RWPE2 (cell line): ENCODE results near the gene CCDC120.

Source experiments
- ATAC-seq: fragments of 200-7000 bp; cut with Tn5 transposase; 3 replicates; pipeline ENCODE4 v1.9.1; 2021; ENCODE audit warnings: low read depth
- DNase-seq: peaks from one replicate; pipeline ENCODE4 v3.0.0-alpha.2; 2020; ENCODE audit warnings: low spot score
- H3K27ac ChIP-seq: fragments of 450-650 bp; 2 replicates; pipeline ENCODE4 v1.5.1; 2017; ENCODE audit warnings: mild to moderate bottlenecking; ENCODE audit not compliant: poor library complexity, severe bottlenecking
- H3K27me3 ChIP-seq: fragments of 250-450 bp; sonication (Bioruptor Pico); 2 replicates; pipeline ENCODE4 v1.5.1; 2021; ENCODE audit warnings: mild to moderate bottlenecking, moderate library complexity; ENCODE audit not compliant: insufficient read depth, poor library complexity, severe bottlenecking
- H3K36me3 ChIP-seq: fragments of 250-450 bp; sonication (Bioruptor Pico); 2 replicates; pipeline ENCODE4 v1.5.1; 2020; ENCODE audit warnings: low read depth, mild to moderate bottlenecking, moderate library complexity
- H3K4me1 ChIP-seq: fragments of 250-450 bp; sonication (Bioruptor Pico); 2 replicates; pipeline ENCODE4 v1.5.1; 2021; ENCODE audit warnings: mild to moderate bottlenecking, moderate library complexity; ENCODE audit not compliant: insufficient read depth, poor library complexity, severe bottlenecking
- H3K4me3 ChIP-seq: fragments of 250-450 bp; sonication (Bioruptor Pico); 2 replicates; pipeline ENCODE4 v1.5.1; 2021; ENCODE audit warnings: mild to moderate bottlenecking, moderate library complexity; ENCODE audit not compliant: severe bottlenecking
- H3K9me3 ChIP-seq: fragments of 250-450 bp; sonication (Bioruptor Pico); 2 replicates; pipeline ENCODE4 v1.5.1; 2021; ENCODE audit warnings: mild to moderate bottlenecking, moderate library complexity; ENCODE audit not compliant: severe bottlenecking
- TF ChIP-seq, protein P1 (sequence below): fragments of 450-650 bp; IDR thresholded peaks from one replicate; pipeline ENCODE4 v1.5.1; 2017; ENCODE audit warnings: mild to moderate bottlenecking, moderate library complexity; ENCODE audit not compliant: poor library complexity, severe bottlenecking

Gene CCDC120

DNA sequence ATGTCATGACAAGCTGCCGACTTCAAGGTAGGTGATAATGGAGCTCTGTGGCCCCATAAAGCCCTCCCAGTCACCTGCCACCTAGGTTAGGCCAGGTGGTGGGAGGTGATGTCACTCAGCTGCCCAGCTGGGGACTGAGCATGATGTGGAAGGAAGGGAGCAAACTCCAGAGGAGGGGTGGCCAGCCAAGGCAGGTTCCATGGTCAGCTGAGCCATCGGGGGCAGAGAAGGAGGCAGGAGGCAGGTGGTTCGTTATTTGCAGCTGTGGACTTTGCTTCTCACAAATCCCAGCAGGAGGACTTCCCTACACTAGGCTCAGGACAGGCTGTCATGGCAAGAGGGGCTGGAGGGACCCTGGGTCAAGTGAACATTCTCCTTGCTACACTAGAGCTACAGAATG lies 2.1 kb downstream of the CCDC120 start:
- H3K9me3 ChIP-seq, result no peaks in the 10 kb centered on the region
- H3K27ac ChIP-seq, result peak overlapping the region; percentile 85
- H3K36me3 ChIP-seq, result peaks cover 14% of the 10 kb centered on the region
- no peak for DNase-seq
- no peak overlapping the region for H3K4me3 ChIP-seq
- no peaks in the 10 kb centered on the region for H3K27me3 ChIP-seq
- H3K4me1 ChIP-seq, result no peaks in the 10 kb centered on the region
- TF ChIP-seq, protein P1, sequence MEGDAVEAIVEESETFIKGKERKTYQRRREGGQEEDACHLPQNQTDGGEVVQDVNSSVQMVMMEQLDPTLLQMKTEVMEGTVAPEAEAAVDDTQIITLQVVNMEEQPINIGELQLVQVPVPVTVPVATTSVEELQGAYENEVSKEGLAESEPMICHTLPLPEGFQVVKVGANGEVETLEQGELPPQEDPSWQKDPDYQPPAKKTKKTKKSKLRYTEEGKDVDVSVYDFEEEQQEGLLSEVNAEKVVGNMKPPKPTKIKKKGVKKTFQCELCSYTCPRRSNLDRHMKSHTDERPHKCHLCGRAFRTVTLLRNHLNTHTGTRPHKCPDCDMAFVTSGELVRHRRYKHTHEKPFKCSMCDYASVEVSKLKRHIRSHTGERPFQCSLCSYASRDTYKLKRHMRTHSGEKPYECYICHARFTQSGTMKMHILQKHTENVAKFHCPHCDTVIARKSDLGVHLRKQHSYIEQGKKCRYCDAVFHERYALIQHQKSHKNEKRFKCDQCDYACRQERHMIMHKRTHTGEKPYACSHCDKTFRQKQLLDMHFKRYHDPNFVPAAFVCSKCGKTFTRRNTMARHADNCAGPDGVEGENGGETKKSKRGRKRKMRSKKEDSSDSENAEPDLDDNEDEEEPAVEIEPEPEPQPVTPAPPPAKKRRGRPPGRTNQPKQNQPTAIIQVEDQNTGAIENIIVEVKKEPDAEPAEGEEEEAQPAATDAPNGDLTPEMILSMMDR, result no peak
- ATAC-seq, result no peak

DNA sequence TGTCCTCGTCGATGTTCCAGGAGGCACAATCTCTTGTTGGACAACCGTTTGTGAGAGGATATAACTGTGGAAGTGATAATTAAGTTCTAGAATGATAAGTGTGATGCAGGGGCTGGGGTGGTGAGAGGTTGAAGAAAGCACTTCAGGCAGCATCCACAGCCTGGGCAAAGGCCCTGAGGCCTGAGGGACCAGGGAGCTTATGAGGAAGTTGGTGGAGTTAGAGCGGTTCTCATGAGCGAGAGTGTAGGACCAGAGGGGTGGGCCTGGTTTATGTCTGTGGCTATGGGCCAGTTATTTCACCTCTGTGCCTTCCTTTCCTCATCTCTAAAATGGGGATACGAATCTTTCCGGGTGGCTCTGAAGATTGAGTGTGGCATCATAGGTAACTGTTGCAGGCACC lies 2.7 kb downstream of the CCDC120 start:
- Histone ChIP-seq H3K27ac (no peak overlapping the region), H3K27me3 (no peaks in the 10 kb centered on the region), H3K9me3 (no peaks in the 10 kb centered on the region), H3K36me3 (peaks cover 14% of the 10 kb centered on the region), H3K4me3 (no peak overlapping the region), H3K4me1 (no peaks in the 10 kb centered on the region)
- ATAC-seq (no peak), DNase-seq (no peak)
- TF ChIP-seq, protein P1, result no peak

DNA sequence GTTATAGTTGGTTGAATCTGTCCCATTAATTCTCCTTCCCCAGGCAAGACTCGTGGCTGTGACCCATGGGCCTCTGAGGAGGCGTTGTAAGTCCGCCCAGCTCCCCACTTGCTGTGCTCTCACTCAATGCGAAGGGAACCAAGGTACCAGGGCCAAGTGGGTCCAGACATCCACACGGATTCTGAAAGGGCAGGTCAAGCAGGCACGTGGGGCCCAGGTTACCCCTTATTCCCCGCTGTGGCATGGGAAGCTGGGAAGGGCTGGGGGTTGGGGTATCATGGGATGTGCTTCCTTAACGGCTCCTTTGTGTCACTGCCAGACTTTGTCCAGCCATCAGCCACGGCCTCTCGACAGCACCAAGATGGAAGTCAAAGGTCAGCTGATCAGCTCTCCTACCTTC lies 3.1 kb downstream of the CCDC120 start:
- ATAC-seq, result no peak
- Histone ChIP-seq H3K36me3 (peaks cover 14% of the 10 kb centered on the region), H3K27ac (no peak overlapping the region), H3K4me3 (no peak overlapping the region), H3K4me1 (no peaks in the 10 kb centered on the region), H3K9me3 (no peaks in the 10 kb centered on the region), H3K27me3 (no peaks in the 10 kb centered on the region)
- DNase-seq, result no peak
- TF ChIP-seq, protein P1, result no peak

DNA sequence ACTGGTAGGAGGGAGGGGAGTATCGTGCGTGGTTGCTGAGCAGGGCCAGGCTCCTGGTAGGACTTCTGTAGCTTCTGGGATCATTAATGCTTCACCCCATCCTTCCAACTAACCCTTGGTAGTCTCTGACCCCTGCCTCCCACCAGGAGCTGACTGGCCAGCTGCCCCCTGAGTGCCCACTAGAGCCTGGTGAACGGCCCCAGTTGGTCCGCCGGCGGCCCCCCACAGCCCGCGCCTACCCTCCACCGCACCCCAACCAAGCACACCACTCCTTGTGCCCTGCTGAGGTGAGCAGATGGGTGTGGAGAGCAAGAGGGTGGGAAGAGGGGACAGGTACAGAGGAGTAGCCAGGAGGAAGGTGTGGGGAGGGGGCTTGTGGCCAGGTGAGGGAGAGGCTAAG lies 4.9 kb downstream of the CCDC120 start:
- Histone ChIP-seq H3K27ac (no peak overlapping the region), H3K36me3 (peaks cover 14% of the 10 kb centered on the region), H3K27me3 (no peaks in the 10 kb centered on the region), H3K4me1 (no peaks in the 10 kb centered on the region), H3K4me3 (no peak overlapping the region), H3K9me3 (no peaks in the 10 kb centered on the region)
- no peak for ATAC-seq
- DNase-seq, result no peak
- TF ChIP-seq, protein P1, result no peak

DNA sequence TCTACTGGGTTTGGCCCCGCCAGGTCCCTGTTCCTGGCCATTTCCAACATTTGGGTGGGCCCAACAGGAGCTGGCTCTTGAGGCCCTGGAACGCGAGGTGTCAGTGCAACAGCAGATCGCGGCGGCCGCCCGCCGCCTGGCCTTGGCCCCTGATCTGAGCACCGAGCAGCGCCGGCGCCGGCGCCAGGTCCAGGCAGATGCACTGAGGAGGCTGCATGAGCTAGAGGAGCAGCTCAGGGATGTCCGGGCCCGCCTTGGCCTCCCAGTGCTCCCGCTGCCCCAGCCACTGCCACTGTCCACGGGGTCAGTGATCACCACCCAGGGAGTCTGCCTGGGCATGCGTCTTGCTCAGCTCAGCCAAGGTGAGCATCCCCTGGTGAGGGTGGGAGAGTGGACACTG lies 5.5 kb downstream of the CCDC120 start:
- TF ChIP-seq, protein P1, result no peak
- Histone ChIP-seq H3K4me3 (no peak overlapping the region), H3K27me3 (no peaks in the 10 kb centered on the region), H3K4me1 (no peaks in the 10 kb centered on the region), H3K36me3 (peaks cover 14% of the 10 kb centered on the region), H3K9me3 (no peaks in the 10 kb centered on the region), H3K27ac (no peak overlapping the region)
- ATAC-seq, result no peak
- DNase-seq, result no peak
